Measurements from ENCODE around the gene SPATA22.

SPATA22 gene

DNA sequence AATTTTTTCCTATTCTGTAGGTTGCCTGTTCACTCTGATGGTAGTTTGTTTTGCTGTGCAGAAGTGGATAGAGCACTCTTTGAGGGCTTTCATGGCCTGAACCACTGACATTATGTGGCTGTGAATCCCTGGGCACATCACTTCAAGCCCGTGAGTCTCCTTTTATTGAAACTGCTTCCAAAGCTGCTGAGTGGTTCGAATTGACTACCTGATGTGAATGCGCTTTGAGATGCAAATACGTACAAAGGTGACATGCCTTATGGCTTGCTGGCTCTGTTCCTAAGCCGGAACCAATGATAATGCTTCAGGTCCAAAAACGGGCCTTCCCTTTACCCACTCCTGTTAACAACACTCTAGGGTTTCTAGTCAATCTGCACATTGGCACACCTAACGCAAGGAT, 38.5 kb upstream of the SPATA22 start:
- H3K27me3 ChIP-seq (ENCODE audit: insufficient read depth, low read length, poor library complexity, severe bottlenecking) = no peaks in the 10 kb centered on the region
- no peak overlapping the region for H3K9ac ChIP-seq (ENCODE audit: low read depth, low read length, poor library complexity, severe bottlenecking)
- H3K4me2 ChIP-seq (ENCODE audit: low read depth, low read length, poor library complexity, severe bottlenecking) = no peak overlapping the region
- no peak overlapping the region for H2AFZ ChIP-seq (ENCODE audit: low read length)
- H3K36me3 ChIP-seq (ENCODE audit: insufficient read depth, low read length) = no peaks in the 10 kb centered on the region
- H3K9me2 ChIP-seq (replicated peaks; ENCODE audit: low read depth, low read length) = no peaks in the 10 kb centered on the region
- H3K4me3 ChIP-seq (ENCODE audit: low read length, poor library complexity, severe bottlenecking) = no peak overlapping the region
- TF ChIP-seq, protein P1, sequence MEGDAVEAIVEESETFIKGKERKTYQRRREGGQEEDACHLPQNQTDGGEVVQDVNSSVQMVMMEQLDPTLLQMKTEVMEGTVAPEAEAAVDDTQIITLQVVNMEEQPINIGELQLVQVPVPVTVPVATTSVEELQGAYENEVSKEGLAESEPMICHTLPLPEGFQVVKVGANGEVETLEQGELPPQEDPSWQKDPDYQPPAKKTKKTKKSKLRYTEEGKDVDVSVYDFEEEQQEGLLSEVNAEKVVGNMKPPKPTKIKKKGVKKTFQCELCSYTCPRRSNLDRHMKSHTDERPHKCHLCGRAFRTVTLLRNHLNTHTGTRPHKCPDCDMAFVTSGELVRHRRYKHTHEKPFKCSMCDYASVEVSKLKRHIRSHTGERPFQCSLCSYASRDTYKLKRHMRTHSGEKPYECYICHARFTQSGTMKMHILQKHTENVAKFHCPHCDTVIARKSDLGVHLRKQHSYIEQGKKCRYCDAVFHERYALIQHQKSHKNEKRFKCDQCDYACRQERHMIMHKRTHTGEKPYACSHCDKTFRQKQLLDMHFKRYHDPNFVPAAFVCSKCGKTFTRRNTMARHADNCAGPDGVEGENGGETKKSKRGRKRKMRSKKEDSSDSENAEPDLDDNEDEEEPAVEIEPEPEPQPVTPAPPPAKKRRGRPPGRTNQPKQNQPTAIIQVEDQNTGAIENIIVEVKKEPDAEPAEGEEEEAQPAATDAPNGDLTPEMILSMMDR (conservative IDR thresholded peaks at IDR 0.05; ENCODE audit: low read length) = no peak
- H4K20me1 ChIP-seq (ENCODE audit: insufficient read depth, low read length, poor library complexity, severe bottlenecking) = no peaks in the 10 kb centered on the region
- no peaks in the 10 kb centered on the region for H3K79me2 ChIP-seq (ENCODE audit: insufficient read depth, low read length)
- no peaks in the 10 kb centered on the region for H3K4me1 ChIP-seq (ENCODE audit: insufficient read depth, low read length, poor library complexity, severe bottlenecking)
- H3F3A ChIP-seq (ENCODE audit: low read depth) = no peaks in the 10 kb centered on the region
- no peaks in the 10 kb centered on the region; the same call in 1 of the 2 replicates for H3K9me3 ChIP-seq (ENCODE audit: insufficient read depth, low read depth, low read length)

DNA sequence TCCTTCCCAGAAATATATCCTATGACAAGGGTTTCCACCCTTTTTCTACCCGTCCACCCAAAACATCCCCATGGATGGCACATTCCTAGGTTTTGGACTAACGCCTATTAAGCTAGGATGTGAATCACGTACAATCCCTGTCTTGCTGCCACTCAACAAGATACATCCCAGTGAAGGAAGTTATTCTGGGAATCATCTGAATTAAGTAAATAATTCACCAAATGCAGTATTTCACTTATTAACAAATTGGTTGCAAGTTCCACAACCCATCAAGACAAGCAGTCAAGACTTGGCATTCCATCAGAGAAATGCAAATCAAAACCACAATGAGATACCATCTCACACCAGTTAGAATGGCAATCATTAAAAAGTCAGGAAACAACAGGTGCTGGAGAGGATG, 36.2 kb upstream of the SPATA22 start:
- Histone ChIP-seq H3K27me3 (ENCODE audit: insufficient read depth, low read length, poor library complexity, severe bottlenecking) (no peaks in the 10 kb centered on the region), H3K4me2 (ENCODE audit: low read depth, low read length, poor library complexity, severe bottlenecking) (no peak overlapping the region), H3K4me1 (ENCODE audit: insufficient read depth, low read length, poor library complexity, severe bottlenecking) (no peaks in the 10 kb centered on the region), H3K9me3 (ENCODE audit: insufficient read depth, low read depth, low read length) (no peaks in the 10 kb centered on the region; the same call in 1 of the 2 replicates), H3K79me2 (ENCODE audit: insufficient read depth, low read length) (no peaks in the 10 kb centered on the region), H3F3A (ENCODE audit: low read depth) (no peaks in the 10 kb centered on the region), H3K36me3 (ENCODE audit: insufficient read depth, low read length) (no peaks in the 10 kb centered on the region), H3K9me2 (replicated peaks; ENCODE audit: low read depth, low read length) (no peaks in the 10 kb centered on the region), H4K20me1 (ENCODE audit: insufficient read depth, low read length, poor library complexity, severe bottlenecking) (no peaks in the 10 kb centered on the region), H3K4me3 (ENCODE audit: low read length, poor library complexity, severe bottlenecking) (no peak overlapping the region), H3K9ac (ENCODE audit: low read depth, low read length, poor library complexity, severe bottlenecking) (no peak overlapping the region), H2AFZ (ENCODE audit: low read length) (no peak overlapping the region)
- TF ChIP-seq EZH2phosphoT487 (IDR thresholded peaks at IDR 0.05; ENCODE audit: borderline replicate concordance) = no peak
- TF ChIP-seq, protein P1 (conservative IDR thresholded peaks at IDR 0.05; ENCODE audit: low read length) = no peak

DNA sequence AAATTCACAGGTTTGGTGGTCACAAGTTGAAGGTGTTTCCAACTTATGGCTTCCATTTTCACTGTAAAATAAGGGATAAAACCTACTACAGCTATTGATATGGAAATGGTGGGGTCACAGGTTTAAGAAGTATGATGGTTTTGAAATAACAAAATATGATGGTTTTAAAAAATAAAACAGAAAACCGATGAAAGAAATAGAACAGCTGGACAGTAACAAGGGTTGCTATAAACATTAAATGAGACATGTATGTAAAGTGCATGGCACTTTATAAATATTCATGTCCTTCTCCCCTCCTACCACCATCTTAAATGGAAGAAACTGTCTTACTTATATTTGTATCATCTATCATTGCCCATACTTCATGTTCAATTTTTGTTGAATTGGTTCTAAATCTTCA, 35.5 kb upstream of the SPATA22 start:
- H3K9me3 ChIP-seq (ENCODE audit: insufficient read depth, low read depth, low read length) = no peaks in the 10 kb centered on the region; the same call in 1 of the 2 replicates
- TF ChIP-seq, protein P1 (conservative IDR thresholded peaks at IDR 0.05; ENCODE audit: low read length) = no peak
- no peak for TF ChIP-seq EZH2phosphoT487 (IDR thresholded peaks at IDR 0.05; ENCODE audit: borderline replicate concordance)
- no peaks in the 10 kb centered on the region for H3K9me2 ChIP-seq (replicated peaks; ENCODE audit: low read depth, low read length)
- H3K4me2 ChIP-seq (ENCODE audit: low read depth, low read length, poor library complexity, severe bottlenecking) = no peak overlapping the region
- H3F3A ChIP-seq (ENCODE audit: low read depth) = no peaks in the 10 kb centered on the region
- no peaks in the 10 kb centered on the region for H3K4me1 ChIP-seq (ENCODE audit: insufficient read depth, low read length, poor library complexity, severe bottlenecking)
- no peaks in the 10 kb centered on the region for H3K79me2 ChIP-seq (ENCODE audit: insufficient read depth, low read length)
- no peak overlapping the region for H3K9ac ChIP-seq (ENCODE audit: low read depth, low read length, poor library complexity, severe bottlenecking)
- no peaks in the 10 kb centered on the region for H3K27me3 ChIP-seq (ENCODE audit: insufficient read depth, low read length, poor library complexity, severe bottlenecking)
- no peak overlapping the region for H2AFZ ChIP-seq (ENCODE audit: low read length)
- no peaks in the 10 kb centered on the region for H3K36me3 ChIP-seq (ENCODE audit: insufficient read depth, low read length)
- no peaks in the 10 kb centered on the region for H4K20me1 ChIP-seq (ENCODE audit: insufficient read depth, low read length, poor library complexity, severe bottlenecking)
- H3K4me3 ChIP-seq (ENCODE audit: low read length, poor library complexity, severe bottlenecking) = no peak overlapping the region
